Upper lobe of left lung (tissue), 6 donors: ENCODE results near the gene TLE1. TPM values are rescaled to one million over a fixed set of nuclear protein-coding genes. Genes with fewer than 3 reads are reported as not detected.

Source experiments
- ATAC-seq, 2 donors: fragments of 200-7000 bp; cut with Tn5 transposase; one replicate each; pipeline ENCODE4 v1.9.1; 2022; ENCODE audit warnings: mild to moderate bottlenecking in 2 of 2, moderate library complexity in 2 of 2; ENCODE audit not compliant: low FRiP score in 2 of 2
- DNase-seq, 2 donors: peaks; one replicate each; pipeline ENCODE4 v3.0.0-alpha.2; 2019 to 2020
- H3K27ac ChIP-seq, 4 donors: fragments of 200-600 bp; sonication (generic); one replicate each; pipeline ENCODE4 v1.5.1; 2016 to 2019
- H3K27me3 ChIP-seq, 4 donors: fragments of 200-600 bp; sonication (generic); one replicate each; pipeline ENCODE4 v1.5.1; 2017 to 2019
- H3K36me3 ChIP-seq, 4 donors: fragments of 200-600 bp; sonication (generic); one replicate each; pipeline ENCODE4 v1.5.1; 2016 to 2019
- H3K4me1 ChIP-seq, 4 donors: fragments of 200-600 bp; sonication (generic); one replicate each; pipeline ENCODE4 v1.5.1; 2018 to 2019
- H3K4me3 ChIP-seq, 4 donors: fragments of 200-600 bp; sonication (generic); one replicate each; pipeline ENCODE4 v1.5.1; 2017 to 2019; ENCODE audit warnings: mild to moderate bottlenecking in 2 of 4, moderate library complexity in 1 of 4
- H3K9me3 ChIP-seq, 4 donors: fragments of 200-600 bp; sonication (generic); one replicate each; pipeline ENCODE4 v1.5.1; 2018 to 2019
- CTCF ChIP-seq, 6 experiments: fragments of 450-650 bp in 4 of 6; fragments of 200-600 bp in 2 of 6; sonication (generic) in 2 of 6; IDR thresholded peaks; one replicate each; pipeline ENCODE4 v1.5.1; 2016 to 2019; ENCODE audit warnings: antibody characterized with exemption in 6 of 6
- EP300 ChIP-seq, 4 donors: sonication (generic); formaldehyde crosslinking; IDR thresholded peaks; one replicate each; pipeline ENCODE4 v1.5.1; 2017; ENCODE audit warnings: antibody characterized with exemption in 4 of 4, control low read depth in 2 of 4
- POLR2A ChIP-seq, 4 donors: fragments of 450-650 bp; IDR thresholded peaks; one replicate each; pipeline ENCODE4 v1.5.1; 2016 to 2017; ENCODE audit warnings: antibody characterized with exemption in 4 of 4, mild to moderate bottlenecking in 2 of 4
- POLR2AphosphoS5 ChIP-seq, 2 donors: sonication (generic); formaldehyde crosslinking; IDR thresholded peaks; one replicate each; pipeline ENCODE4 v1.5.1; 2017; ENCODE audit warnings: antibody characterized with exemption in 2 of 2
- WGBS, 2 donors: methylation state at CpG; one replicate each; pipeline ENCODE4 v1.1.5; 2017 to 2018; 5-methylcytosine and 5-hydroxymethylcytosine counted together
- total RNA-seq, 6 donors: library from RNA; depleted of rRNA in 4 of 6; stranded (reverse); fragments of >200 nt in 4 of 6; gene quantifications; one replicate each; pipeline versions ENCODE4 v1.1.0 to v1.2.1, GENCODE V29; 2016 to 2021
- donor health status: DM: no; HTN: no; CAD: no; lungs with moderate emphysema.
- donor health status: DM: no; HTN: yes; CAD: no; lungs with severe emphysema.

TLE1 gene
- total RNA-seq, 6 donors from 2014 or later = 17.3 to 55.5 (median 27.6) TPM

GRCh38 chr9:81550207-81550583, 139.2 kb downstream of the TLE1 start:
- H3K4me3 ChIP-seq = no peak overlapping the region
- TF ChIP-seq POLR2A (IDR thresholded peaks at IDR 0.05) (no peak), EP300 (IDR thresholded peaks at IDR 0.05) (no peak), POLR2AphosphoS5 (IDR thresholded peaks at IDR 0.05) (no peak), CTCF (IDR thresholded peaks at IDR 0.05) (no peak)
- H3K9me3 ChIP-seq = no peaks in the 10 kb centered on the region
- H3K27me3 ChIP-seq = peaks cover 0 to 2% (median 0%) of the 10 kb centered on the region in 4 donors
- 51 to 60% methylated on average over 3 of the region's 3 CpGs for whole genome bisulfite sequencing, 2 donors
- peaks cover 0 to 14% (median 2%) of the 10 kb centered on the region in 4 donors for H3K4me1 ChIP-seq
- no peak overlapping the region for H3K27ac ChIP-seq
- no peak for ATAC-seq
- no peaks in the 10 kb centered on the region for H3K36me3 ChIP-seq
- no peak for DNase-seq

- ATAC-seq (no peak), DNase-seq (no peak)
- peaks cover 0 to 2% (median 0%) of the 10 kb centered on the region in 4 donors for H3K27me3 ChIP-seq
- TF ChIP-seq EP300 (IDR thresholded peaks at IDR 0.05) (no peak), CTCF (IDR thresholded peaks at IDR 0.05) (no peak), POLR2A (IDR thresholded peaks at IDR 0.05) (no peak), POLR2AphosphoS5 (IDR thresholded peaks at IDR 0.05) (no peak)
- WGBS, 2 donors = 57 to 70% methylated on average over 6 of the region's 6 CpGs
- no peaks in the 10 kb centered on the region for H3K9me3 ChIP-seq
- no peak overlapping the region for H3K4me3 ChIP-seq
- no peaks in the 10 kb centered on the region for H3K36me3 ChIP-seq
- H3K27ac ChIP-seq = no peak overlapping the region
- H3K4me1 ChIP-seq = peaks cover 0 to 14% (median 2%) of the 10 kb centered on the region in 4 donors
Observed at GRCh38 chr9:81549500-81550206, 139.7 kb downstream of the TLE1 start.

GRCh38 chr9:81548911-81549310, 140.4 kb downstream of the TLE1 start:
- no peaks in the 10 kb centered on the region for H3K9me3 ChIP-seq
- no peak overlapping the region for H3K27ac ChIP-seq
- 82 to 90% methylated on average over 2 of the region's 2 CpGs for WGBS, 2 donors
- no peak for DNase-seq
- H3K4me1 ChIP-seq = peaks cover 0 to 14% (median 2%) of the 10 kb centered on the region in 4 donors
- ATAC-seq = no peak
- no peaks in the 10 kb centered on the region for H3K36me3 ChIP-seq
- peaks cover 0 to 2% (median 0%) of the 10 kb centered on the region in 4 donors for H3K27me3 ChIP-seq
- no peak overlapping the region for H3K4me3 ChIP-seq
- TF ChIP-seq CTCF (IDR thresholded peaks at IDR 0.05) (no peak), EP300 (IDR thresholded peaks at IDR 0.05) (no peak), POLR2AphosphoS5 (IDR thresholded peaks at IDR 0.05) (no peak), POLR2A (IDR thresholded peaks at IDR 0.05) (no peak)

- Histone ChIP-seq H3K9me3 (no peaks in the 10 kb centered on the region), H3K27ac (no peak overlapping the region), H3K27me3 (no peaks in the 10 kb centered on the region), H3K36me3 (no peaks in the 10 kb centered on the region), H3K4me3 (no peak overlapping the region), H3K4me1 (peaks cover 0 to 14% (median 2%) of the 10 kb centered on the region in 4 donors)
- 32% methylated on average over 4 of the region's 4 CpGs for WGBS, 2 donors
- no peak for ATAC-seq
- TF ChIP-seq POLR2A (IDR thresholded peaks at IDR 0.05) (no peak), CTCF (IDR thresholded peaks at IDR 0.05) (no peak), POLR2AphosphoS5 (IDR thresholded peaks at IDR 0.05) (no peak), EP300 (IDR thresholded peaks at IDR 0.05) (no peak)
- DNase-seq = no peak
Observed at GRCh38 chr9:81546489-81546888, 142.9 kb downstream of the TLE1 start.

GRCh38 chr9:81543695-81544094, 145.7 kb downstream of the TLE1 start:
- DNase-seq (no peak), ATAC-seq (no peak)
- H3K4me3 ChIP-seq = no peak overlapping the region
- no peaks in the 10 kb centered on the region for H3K9me3 ChIP-seq
- WGBS, 2 donors = 90 to 93% methylated on average over 1 of the region's 1 CpG
- no peak for TF ChIP-seq EP300 (IDR thresholded peaks at IDR 0.05)
- TF ChIP-seq POLR2A (IDR thresholded peaks at IDR 0.05) = no peak
- TF ChIP-seq POLR2AphosphoS5 (IDR thresholded peaks at IDR 0.05) = no peak
- TF ChIP-seq CTCF (IDR thresholded peaks at IDR 0.05) = no peak
- H3K36me3 ChIP-seq = no peaks in the 10 kb centered on the region
- no peaks in the 10 kb centered on the region for H3K27me3 ChIP-seq
- no peak overlapping the region for H3K27ac ChIP-seq
- H3K4me1 ChIP-seq = peaks cover 0 to 14% (median 2%) of the 10 kb centered on the region in 4 donors
